Left colon (tissue), 2 donors: Measurements from ENCODE around the gene CMYA5. TPM values are rescaled to one million over a fixed set of nuclear protein-coding genes. Genes with fewer than 3 reads are reported as not detected.
"Not testable (repeated sequence)": the region's sequence is repeated elsewhere in the genome, so short reads cannot be mapped to it uniquely, and the experiment has no call there.

Experiments
- ATAC-seq: fragments of 200-7000 bp; cut with Tn5 transposase; one replicate; pipeline ENCODE4 v1.9.1; 2020; ENCODE audit warnings: mild to moderate bottlenecking, moderate library complexity
- DNase-seq, 2 donors: peaks; one replicate each; pipeline ENCODE4 v3.0.0-alpha.2; 2020
- intact Hi-C, 2 donors: fragments of 100-400 bp; cut with DNase I in 1 of 2; cut with micrococcal nuclease in 1 of 2; formaldehyde crosslinking; loops; one replicate each; pipeline versions ENCODE4 v1.11.2 to v1.14.0; 2022; cut with DNase I, micrococcal nuclease
- total RNA-seq, 2 donors: library from RNA; stranded (reverse); fragmentation: NEBNext Ultra II Directional; extraction: Animal tissue kit (Norgen Biotek cat#: 25700); gene quantifications; one replicate each; pipeline ENCODE4 v1.2.1, GENCODE V29; 2021
- donor health status: DM: no; HTN: no; CAD: no.
- donor health status: DM: yes; HTN: yes; CAD: no.

CMYA5 gene
- total RNA-seq, 2 donors from 2014 or later: 0.31 to 0.70 TPM

GRCh38 chr5:79736528-79737514, 47.2 kb downstream of the CMYA5 start:
- intact Hi-C loops: no loop called here
- no peak for ATAC-seq
- no peak for DNase-seq

- DNase-seq (no peak), ATAC-seq (no peak)
- intact Hi-C loops: no loop called here
These were observed 48.7 kb downstream of the CMYA5 start for GRCh38 chr5:79738349-79738748.

- intact Hi-C loops: no loop called here
- DNase-seq (no peak), ATAC-seq (no peak)
These were observed 53.0 kb downstream of the CMYA5 start for GRCh38 chr5:79742549-79743136.

GRCh38 chr5:79743846-79744605, 54.4 kb downstream of the CMYA5 start:
- no peak for ATAC-seq
- no peak for DNase-seq
- intact Hi-C loops: no loop called here

- intact Hi-C loops: no loop called here
- no peak for DNase-seq
- no peak for ATAC-seq
These were observed 55.6 kb downstream of the CMYA5 start for GRCh38 chr5:79745255-79745654.

GRCh38 chr5:79746642-79747569, 57.3 kb downstream of the CMYA5 start:
- ATAC-seq (no peak), DNase-seq (no peak)
- intact Hi-C loops: no loop called here

GRCh38 chr5:79750611-79751510, 61.2 kb downstream of the CMYA5 start:
- DNase-seq: no peak
- intact Hi-C loops: no loop called here
- no peak for ATAC-seq

GRCh38 chr5:79753092-79753491, 63.5 kb downstream of the CMYA5 start:
- DNase-seq: no peak
- ATAC-seq: no peak
- intact Hi-C loops: no loop called here

GRCh38 chr5:79753877-79754645, 64.4 kb downstream of the CMYA5 start:
- peak; percentile 69 for ATAC-seq
- DNase-seq: peak in 1 of 2 donors; percentile 10
- intact Hi-C loops: no loop called here

GRCh38 chr5:79754865-79755555, 65.4 kb downstream of the CMYA5 start:
- intact Hi-C loops: no loop called here
- DNase-seq (no peak), ATAC-seq (peak; percentile 64)

- intact Hi-C loops: no loop called here
- no peak for DNase-seq
- no peak for ATAC-seq
These were observed 66.4 kb downstream of the CMYA5 start for GRCh38 chr5:79756076-79756475.

- ATAC-seq (no peak), DNase-seq (no peak)
- intact Hi-C loops: no loop called here
These were observed 69.8 kb downstream of the CMYA5 start for GRCh38 chr5:79759436-79759835.

GRCh38 chr5:79759848-79760247, 70.2 kb downstream of the CMYA5 start:
- intact Hi-C loops: no loop called here
- no peak for DNase-seq
- ATAC-seq: no peak

GRCh38 chr5:79762929-79763328, 73.3 kb downstream of the CMYA5 start:
- no peak for DNase-seq
- no peak for ATAC-seq
- intact Hi-C loops: no loop called here

GRCh38 chr5:79764147-79764546, 74.5 kb downstream of the CMYA5 start:
- DNase-seq, intact Hi-C loops, ATAC-seq: not testable (repeated sequence)

GRCh38 chr5:79771387-79771786, 81.8 kb downstream of the CMYA5 start:
- no peak for ATAC-seq

More at GRCh38 chr5:79771387-79771786, 81.8 kb downstream of the CMYA5 start:
- intact Hi-C loops: no loop called here
- no peak for DNase-seq
